SW 1271 (cell line): ENCODE data around the gene PWP1.
A peak's percentile ranks its signal among the peaks of the same experiment; 100 is the strongest.

Experiments
- DNase-seq, 2 experiments: peaks; one replicate each; lab custom pipeline; 2025; lab: John Stamatoyannopoulos, UW

Gene PWP1

DNA sequence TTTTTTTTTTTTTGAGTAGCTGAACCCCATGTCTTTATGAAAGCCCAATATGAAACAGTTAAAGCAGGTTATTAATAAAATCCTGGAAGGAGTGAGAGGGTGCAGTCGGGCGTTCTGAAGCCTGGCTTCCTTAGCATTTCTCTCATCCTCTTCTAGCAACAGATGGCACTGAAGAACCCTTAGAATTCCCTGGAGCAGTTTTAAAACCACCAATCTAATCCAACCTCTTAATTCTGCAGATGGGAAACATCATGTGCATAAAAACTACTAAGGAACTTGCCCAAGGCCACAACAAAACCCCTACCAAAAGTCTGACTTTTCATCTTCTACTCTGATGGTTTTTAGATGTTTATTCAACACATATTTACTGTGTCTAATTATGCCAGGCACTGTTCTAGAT, 50.2 kb downstream of the PWP1 start:
- no peak for DNase-seq

DNA sequence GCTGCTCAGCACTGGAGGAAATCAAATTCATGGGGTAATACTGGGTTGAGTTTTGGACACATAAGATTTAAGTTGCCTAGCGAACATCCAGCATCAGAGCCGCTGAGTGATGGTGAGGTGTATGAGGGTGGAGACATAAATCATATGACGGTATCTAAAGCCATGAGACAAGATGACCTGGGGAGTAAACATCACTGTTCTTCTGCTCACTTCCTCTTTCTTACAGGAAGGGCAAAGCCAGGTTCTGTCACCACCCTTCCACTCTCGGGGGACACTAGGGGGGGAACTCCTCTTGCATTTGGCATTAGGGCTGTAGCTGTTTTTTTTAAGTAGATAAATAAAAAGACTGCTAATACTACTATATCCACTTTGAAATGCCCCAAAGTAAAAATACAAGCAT, 51.3 kb downstream of the PWP1 start:
- no peak for DNase-seq

DNA sequence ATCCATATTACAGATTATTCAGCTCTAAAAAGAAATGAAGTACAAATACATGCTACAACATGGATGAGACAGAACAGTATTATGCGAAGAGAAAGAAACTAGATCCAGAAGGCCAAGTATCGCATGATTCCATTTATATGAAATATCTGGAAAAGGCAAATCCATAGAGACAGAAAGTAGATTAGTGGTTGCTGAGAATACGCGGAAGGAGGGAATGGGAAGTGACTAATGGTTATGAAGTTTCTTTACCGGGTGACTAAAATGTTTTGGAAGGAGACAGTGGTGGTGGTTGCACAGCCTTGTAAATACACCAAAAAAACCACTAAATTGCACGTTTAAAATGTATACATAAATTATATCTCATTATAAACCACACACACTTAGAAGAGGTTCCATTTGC, 62.9 kb downstream of the PWP1 start:
- peak; percentile 9 to 74 for DNase-seq

DNA sequence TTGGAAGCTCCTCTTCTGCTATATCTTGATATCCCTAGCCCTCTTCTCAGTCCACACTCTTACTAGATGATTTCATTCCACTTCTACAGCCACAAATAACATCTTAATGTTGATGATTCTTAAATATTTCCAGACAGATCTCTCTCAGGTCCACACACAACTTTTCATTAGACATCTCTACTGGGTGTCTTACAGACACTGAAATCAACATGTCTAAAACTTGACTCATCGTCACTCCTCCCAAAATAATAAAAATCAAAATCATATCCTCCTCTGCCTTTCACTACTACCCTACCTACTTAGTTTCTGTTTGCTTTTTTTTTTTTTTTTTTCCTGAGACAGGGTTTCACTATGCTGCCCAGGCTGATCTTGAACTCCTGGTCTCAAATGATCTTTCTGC, 63.5 kb downstream of the PWP1 start:
- peak in 1 of 2 experiments; percentile 19 for DNase-seq

DNA sequence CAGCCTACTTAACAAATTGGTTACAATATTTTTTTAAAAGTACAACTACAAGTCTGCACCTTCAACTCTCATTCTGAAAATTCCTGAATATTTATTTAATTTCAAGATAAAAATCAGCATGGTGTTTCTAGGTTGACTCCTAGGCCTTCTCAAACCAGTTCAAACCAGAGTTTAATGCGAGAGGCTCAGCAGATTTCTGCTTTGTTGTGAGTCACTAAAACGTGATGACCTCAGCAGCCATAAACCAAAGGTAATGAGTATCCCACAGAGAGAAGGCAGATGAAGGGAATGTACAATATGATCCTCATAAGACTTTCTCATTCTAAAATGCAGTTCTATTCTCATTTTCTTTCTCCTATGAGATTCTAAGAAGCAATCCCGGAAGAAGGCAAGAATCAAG, 73.8 kb downstream of the PWP1 start:
- peak in 1 of 2 experiments; percentile 33 for DNase-seq

DNA sequence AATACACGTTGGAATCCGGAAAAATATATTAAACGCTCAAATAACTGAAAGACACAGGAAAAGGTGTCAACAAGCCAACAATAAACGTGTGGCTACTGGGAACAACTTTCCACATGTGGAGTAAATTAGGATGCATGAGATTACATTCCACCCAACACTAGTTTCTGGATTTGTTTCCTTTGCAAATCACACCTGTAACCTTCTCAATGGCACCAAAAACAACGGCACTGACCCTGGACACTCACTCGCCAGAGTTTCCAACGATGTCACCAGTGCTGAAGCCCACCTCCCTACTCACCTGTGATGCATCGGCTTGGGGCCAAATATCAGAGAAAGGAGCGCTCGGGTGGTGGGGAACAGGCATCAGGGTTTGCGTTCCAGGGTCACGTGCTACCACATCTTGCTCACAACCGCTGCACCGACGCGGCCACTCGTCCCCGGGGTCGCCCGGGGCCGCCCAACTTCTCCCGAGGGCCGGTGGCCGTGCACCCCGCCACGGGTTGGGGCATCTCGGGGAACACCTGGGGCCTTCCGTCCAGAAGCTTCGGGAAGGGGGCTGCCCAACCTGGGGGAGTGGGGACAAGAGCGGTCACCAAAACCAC, 74.7 kb downstream of the PWP1 start:
- peak in 1 of 2 experiments; percentile 18 for DNase-seq

DNA sequence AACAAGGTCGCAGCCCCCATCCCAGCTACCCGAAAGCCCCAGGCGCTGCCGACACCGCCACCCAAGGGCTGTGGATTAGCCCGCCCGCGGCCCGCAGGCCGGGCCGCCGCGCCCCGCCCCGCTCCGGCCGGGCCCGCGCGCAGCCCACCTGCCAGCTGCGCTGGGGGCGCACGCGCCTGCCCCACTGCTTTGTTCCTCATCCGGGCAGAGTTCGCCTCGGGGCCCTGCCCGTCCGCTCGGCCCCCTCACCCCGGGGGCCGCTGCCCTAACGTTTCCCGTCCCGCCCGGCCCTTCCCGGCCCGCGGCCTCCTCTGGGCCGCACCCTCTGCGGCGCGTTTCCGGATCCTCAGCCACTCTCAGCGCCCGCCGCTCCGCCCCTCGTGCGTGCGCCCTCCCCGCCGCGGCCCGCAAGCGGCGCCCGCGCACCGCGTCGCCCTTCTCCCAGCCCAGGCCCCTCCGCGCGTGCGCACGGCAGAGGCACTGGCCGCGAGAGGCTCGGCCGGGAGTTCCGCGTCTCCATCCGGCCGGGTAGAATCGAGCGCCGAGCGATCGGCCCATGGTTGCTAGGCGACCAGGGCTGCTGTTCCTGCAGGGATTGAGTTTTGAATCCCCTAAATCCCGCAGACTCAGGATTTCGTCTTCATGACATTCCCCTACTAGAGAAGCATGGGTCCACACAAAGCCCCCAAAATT, 75.4 kb downstream of the PWP1 start, which contains the start of gene PRDM4:
PRDM4 (minus strand) TSS at position 329 of the 693 bp plus-strand sequence. CDS start 622 bp downstream, outside the sequence.
- peak; percentile 84 to 86 for DNase-seq

DNA sequence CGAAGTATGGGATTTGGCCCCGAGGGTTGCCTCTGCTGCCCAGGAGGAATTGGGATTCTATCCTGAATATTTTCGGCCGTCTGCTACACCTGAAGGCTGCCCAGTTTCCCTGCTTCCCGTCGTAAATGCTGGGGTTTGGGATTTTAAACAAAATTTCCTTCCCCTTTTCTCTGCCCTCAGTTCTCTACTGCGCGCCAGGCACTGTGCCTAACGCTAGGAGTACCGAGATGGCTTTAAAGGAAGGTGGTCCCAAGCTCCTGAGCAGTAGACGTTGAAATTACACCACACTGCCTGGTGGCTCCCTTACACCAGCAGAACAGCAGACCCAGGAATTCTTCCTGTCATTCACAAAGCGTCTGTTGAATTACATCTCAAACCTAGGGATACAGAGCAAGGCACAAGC, 75.9 kb downstream of the PWP1 start:
- DNase-seq, result peak in 1 of 2 experiments; percentile 40
